GM18870 (cell line): ENCODE results near the gene PARVB.

Source experiments
- ATAC-seq: cut with Tn5 transposase; IDR thresholded peaks from one replicate; pipeline ENCODE4 v1.9.1; 2021; ENCODE audit warnings: moderate library complexity; ENCODE audit not compliant: unreplicated experiment

The PARVB gene

GRCh38 chr22:44129619-44129976 is 105.5 kb downstream of the PARVB start:
- no peak for ATAC-seq

DNA sequence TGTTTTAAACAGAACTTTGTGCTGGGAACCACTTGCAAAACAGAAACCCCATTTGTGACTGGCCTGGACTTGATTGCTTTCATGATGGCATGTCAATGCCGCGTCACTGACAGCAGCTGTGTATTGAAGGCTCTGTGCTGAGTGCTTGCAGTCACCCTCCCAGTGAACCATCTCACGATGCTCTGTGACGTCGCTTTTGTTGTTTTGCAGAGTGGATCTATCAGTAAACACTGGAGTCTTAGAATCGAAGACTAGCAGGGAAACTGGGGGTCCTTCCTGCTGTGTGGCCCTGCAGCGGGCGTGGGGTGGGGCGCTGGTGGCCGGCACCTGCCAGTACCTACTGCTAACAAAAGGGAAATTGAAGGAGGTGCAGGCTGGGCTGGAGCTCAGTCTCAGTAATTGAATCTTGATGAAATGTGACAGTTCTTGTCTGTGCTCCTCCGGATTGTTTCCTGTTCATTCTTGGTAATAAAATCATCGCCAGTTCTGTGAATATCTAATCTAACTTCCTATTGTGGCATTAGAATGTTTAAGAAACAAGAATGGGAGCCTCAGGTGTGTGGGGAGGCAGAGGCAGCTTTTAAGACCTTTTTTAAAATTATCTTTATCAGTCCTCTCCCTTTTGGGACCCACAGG is 106.1 kb downstream of the PARVB start:
- no peak for ATAC-seq

DNA sequence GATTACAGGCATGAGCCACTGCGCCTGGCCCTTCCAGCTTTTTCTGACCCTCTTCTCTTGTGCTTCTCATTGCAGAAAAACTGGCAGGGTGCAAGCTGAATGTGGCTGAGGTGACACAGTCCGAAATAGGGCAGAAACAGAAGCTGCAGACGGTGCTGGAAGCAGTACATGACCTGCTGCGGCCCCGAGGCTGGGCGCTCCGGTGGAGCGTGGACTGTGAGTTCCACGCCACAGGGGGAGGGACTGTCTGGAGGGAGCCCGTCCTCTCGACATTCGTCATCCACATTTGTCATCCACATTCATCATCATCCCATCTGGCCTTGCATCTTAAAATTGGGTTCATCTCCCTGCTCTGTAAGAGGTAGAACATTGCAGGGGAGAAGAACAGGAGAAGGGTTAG is 107.3 kb downstream of the PARVB start:
- ATAC-seq: no peak

DNA sequence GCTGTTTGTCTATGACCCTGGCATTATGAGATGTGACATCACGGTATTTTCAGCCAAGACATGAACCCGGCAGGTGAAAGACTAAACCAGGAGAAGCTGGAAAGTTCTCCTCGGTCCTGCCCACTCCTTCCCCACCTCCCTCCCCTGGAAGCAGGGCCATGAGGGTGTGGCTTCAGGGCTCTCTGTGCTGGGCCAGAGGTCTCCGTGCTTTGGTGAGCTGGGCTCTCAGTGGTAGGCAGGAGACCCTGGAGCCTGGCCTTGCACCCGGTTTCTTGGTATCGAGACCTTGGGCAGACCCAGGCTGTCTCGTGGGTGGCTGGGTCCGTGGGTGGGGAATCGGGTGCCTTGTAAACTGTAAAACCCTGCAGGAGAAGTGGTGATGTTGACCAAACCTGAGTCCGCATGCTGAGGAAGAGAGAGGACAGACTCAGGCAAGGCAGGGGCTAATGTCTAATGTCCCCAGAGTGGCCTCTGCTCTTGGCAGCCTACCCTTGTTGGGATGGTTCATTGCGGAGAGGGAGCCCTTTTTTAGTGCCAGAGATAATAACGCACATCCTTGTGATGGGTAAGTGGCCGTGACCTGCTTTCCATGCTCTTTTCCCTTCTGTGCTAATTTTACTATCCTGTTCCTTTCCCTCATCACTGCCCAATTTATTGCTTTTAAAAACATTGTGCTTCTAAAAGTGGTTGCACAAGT is 108.0 kb downstream of the PARVB start:
- no peak for ATAC-seq

GRCh38 chr22:44132724-44133123 is 108.6 kb downstream of the PARVB start:
- ATAC-seq: no peak

GRCh38 chr22:44133161-44133560 is 109.1 kb downstream of the PARVB start:
- ATAC-seq: no peak

DNA sequence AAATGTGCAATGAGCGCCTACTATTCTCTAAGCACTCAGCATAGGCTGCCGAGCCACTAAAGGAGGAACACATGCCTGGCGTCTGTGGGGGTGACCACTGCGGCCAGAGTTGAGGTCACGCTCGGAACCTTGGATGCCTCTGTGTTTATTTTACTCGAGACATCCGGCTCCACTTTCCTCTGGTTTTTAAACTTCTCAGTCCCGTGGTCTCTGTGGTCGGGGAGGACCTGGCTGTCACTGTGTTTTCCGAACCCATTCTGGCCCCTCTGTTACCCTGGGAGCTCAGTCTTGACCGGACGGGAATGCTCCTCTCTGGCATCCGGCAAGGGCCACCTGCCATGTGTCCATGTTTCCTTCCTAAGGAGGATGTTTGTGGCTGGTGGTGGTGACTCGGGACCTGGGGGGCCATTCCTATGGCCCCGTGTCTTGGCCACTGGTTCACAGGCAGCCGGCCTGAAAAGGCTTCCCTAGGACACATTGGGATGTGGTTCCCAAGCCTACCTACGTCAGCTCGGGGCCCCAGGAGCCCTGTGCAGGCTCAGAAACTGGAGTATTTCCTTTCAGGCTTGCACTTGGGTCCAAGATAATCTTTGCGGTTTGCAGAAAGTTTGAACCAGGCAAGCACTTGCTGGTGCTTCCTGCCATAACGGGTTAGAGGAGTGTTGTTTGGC is 109.9 kb downstream of the PARVB start:
- ATAC-seq: no peak

DNA sequence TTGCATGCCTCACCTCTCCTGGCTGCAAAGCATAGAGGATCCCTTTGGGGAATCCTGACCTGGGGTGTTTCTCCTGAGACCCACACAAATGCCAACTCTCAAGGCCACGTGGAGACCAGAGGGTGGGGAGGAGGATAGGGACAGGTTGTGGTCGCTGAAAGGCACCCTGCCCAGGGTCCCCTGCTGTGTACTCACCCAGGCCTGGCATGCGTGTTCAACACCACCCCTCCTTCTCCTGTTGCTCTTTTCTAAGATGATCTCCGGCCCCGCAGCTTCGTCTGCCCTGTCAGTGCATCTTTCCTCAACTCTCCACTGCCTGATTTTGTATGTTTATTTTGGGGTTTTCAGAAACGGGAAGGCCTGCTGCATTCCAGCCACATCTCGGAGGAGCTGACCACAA is 112.0 kb downstream of the PARVB start:
- no peak for ATAC-seq

DNA sequence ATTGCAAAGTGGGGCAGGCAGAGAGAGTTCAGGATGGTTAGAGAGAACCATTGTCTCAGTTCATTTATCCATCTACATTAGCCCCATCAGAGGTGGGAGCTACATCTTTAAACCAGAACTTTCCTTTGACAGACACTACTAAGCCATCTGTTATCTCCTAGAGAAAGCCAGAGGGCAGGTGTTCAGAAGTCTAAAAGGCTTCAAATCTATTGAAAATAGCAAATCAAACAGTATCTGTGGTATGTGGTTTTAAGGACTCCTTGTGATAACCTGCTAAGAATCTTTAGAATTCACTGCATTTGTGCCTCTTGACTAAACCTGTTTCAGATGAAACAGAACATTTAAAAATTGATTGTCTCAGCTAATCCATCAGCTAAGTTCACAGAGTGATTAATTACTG is 112.7 kb downstream of the PARVB start:
- ATAC-seq: no peak

DNA sequence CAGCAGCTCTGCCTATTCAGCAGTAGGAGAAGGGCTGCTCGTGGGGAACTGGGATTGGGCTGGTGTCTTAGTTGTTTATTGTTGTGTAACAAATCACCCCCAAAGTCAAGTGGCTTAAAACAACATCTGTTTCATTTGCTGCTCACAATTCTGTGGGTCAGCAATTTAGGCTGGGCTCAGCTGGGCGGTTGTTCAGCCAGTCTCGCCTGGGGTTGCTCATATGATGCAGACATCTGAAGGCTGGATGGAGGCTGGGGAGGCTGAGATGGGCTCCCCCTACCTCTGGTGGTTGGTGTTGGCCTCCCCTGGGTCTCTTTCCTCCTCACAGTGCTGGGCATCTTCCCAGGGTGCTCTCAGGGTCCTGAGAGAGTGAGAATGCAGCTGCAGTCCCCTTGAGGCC is 113.3 kb downstream of the PARVB start:
- ATAC-seq: no peak

DNA sequence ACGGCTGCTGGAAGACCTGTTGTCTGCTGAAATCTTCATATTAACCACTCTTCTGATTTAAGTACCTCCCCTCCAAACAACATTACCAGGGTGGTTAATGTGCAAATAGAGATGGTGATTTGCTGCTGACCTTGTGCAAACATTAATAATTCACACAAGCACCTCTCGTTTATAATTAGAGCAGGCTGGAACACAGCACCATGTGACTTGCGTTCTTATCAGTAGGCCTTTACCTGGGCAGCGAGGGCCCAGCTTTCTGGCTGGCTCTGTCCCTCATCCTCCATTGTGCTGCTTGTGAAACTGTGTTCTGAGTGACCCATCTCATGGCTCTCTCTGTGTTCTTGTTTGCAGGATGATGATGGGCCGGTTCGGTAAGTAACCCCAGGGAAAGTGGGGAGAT is 115.7 kb downstream of the PARVB start:
- no peak for ATAC-seq

DNA sequence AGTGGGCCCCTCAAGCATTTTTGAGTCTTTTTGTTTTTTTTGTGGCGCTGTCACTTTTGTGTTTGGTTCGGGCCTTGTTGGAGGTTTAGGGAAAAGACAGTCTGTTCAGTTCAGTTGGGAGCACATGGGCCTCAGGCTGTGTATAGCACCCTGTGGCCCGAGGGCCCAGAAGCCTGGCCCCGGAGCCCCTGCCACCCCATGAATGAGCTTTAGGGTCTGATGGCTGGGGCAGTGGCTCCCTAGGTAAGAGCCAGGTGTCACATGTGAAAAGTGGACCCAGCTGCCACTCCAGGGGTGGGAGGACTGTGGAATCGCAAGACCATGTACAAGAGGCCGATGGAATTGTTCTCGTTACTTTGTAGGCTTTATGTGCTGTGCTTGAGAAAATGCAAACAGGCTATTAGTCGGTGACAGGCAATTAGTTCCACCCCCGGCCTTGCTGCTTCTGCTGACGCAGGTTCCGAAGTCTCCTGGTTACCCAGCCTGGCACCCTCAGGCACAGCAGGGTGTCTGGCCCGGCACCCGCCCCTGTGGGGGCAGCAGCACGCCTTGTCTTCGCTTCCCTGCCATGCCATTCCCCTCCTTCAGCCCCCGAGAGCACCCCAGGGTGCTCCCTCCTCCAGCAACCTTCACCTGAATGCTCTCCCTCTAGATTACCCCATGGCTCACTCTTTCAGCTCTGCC is 118.5 kb downstream of the PARVB start:
- ATAC-seq: no peak

- no peak for ATAC-seq
Measured at GRCh38 chr22:44143105-44143474, 119.0 kb downstream of the PARVB start.

DNA sequence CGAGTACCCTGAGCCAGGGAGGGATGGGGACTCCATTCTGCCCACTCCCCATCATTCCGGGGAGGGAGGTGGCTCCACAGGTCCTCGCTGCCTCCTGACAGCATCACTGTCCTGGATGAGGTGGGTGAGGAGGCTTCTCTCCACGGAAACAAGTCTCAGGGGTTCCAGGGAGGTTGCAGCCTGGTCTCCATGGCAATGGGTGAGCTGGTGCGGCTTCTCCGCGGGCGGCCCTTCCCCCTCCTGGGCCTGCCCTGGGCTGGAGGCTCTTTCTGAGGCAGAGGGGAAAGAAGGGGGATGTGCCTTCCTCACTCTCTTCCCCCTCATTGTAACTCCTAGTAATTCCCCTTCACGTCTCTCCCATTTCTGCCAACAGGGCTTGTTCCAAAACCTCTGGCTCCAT is 119.5 kb downstream of the PARVB start:
- ATAC-seq: no peak

DNA sequence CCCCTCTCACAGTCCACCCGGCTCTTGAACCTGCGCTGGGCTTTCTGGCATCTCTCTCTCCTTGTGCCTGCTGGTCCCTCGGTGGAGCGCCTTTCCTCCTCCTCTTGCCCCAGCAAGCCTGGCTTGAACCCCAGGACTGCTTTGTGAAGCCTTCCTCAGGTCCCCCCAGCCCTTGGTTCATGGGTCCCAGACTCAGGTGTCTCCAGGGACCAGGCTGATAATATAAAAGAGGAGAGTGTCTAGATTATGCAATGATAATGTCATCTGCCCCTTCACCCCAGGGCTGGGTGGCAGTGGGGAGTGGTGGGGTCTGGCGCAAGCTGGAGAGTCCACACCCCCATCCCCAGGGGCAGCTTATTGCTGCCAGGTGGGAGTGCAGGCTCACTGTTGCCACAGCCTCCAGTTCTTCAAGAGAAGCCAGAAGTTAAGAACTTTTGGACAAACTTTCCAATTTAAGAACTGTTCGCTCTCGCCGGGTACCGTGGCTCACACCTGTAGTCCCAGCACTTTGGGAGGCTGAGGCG is 120.0 kb downstream of the PARVB start:
- no peak for ATAC-seq

DNA sequence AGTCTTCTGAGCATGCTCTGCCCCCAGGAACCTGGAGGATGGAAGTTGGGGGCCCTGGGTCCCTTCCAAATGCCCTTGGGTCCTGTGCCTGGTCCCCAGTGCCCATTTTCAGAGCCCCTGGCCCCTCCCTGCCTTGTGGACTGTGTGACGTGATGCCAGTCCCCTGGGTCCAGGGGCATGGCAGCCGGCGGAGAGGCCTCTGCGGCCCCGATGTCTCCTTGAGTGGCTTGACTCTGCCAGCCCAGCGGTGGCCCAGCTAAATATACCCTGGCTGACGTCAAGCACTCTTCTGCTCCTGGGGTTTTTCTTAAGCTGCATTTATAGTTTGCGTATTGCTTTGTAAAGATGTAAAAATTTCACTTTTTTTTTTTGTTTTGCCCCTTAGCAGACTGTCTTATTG is 121.4 kb downstream of the PARVB start:
- ATAC-seq: no peak

DNA sequence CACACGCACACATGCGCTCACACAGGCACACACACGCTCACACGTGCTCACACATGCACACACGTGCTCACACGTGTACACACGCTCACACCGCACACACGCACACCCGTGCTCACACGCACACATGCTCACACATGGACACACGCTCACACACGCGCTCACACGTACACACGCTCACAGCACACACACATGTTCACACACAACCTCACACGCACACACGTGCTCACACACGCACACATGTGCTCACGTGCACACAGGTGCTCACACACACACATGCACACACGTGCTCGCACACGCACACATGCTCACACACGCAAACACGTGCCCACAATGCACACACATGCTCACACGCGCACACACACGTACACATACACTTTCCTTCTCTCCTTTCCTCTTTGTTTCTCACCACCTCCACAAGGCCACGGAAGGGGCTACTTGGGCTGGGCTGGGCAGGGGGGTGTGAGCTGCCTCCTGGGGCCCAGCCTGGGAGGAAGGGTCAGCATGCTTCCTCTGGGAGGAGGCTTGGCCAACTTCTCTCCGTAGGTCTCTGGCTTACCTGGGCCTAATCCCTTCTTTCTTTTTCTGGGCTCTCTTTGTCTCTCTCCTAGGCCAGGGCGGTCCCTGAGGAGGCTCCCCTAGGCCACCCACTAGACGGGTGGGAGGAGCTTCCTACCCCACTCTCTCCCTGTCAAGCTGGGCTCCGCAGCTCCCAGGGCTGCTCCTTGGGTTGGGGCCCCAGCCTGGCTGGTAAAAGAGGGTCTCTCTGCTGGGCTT is 122.2 kb downstream of the PARVB start:
- ATAC-seq: no peak

GRCh38 chr22:44147008-44147645 is 123.0 kb downstream of the PARVB start:
- ATAC-seq: no peak

- no peak for ATAC-seq
Measured at GRCh38 chr22:44147821-44148574, 123.9 kb downstream of the PARVB start.

GRCh38 chr22:44151676-44152075 is 127.6 kb downstream of the PARVB start:
- no peak for ATAC-seq
